ENCODE measurements around the gene TPRA1. TPM values are rescaled to one million over a fixed set of nuclear protein-coding genes. Genes with fewer than 3 reads are reported as not detected.
"Not testable (repeated sequence)": the region's sequence is repeated elsewhere in the genome, so short reads cannot be mapped to it uniquely, and the experiment has no call there.

The TPRA1 gene
- total RNA-seq, 1 experiment from 2014 or later = 91.4 TPM

GRCh38 chr3:127605547-127605946 is 15.0 kb upstream of the TPRA1 start:
- DNase-seq, H3K27me3 ChIP-seq, H3K4me3 ChIP-seq, H3K9me3 ChIP-seq: not testable (repeated sequence)
- H3K36me3 ChIP-seq = peaks cover 88% of the 10 kb centered on the region

- Histone ChIP-seq H3K36me3 (peaks cover 89% of the 10 kb centered on the region), H3K27me3 (no peaks in the 10 kb centered on the region), H3K9me3 (no peaks in the 10 kb centered on the region), H3K4me3 (no peak overlapping the region)
- DNase-seq = no peak
Observed at GRCh38 chr3:127604546-127605165, 14.1 kb upstream of the TPRA1 start.

DNA sequence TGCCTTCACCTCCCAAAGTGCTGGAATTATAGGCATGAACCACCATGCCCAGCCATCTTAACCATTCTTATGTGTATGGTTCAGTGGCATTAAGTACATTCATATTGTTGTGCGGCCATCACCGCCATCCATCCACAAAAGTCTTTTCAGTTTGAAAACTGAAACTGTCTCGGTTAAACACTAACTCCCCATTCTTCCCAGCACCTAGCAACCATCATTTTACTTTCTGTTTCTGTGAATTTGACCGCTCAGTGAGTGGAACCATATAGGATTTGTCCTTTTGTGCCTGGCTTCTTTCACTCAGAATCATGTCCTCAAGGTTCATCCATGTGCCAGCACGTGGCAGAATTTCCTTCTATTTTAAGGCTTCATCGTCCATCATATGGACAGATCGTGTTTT is 13.5 kb upstream of the TPRA1 start:
- Histone ChIP-seq H3K9me3 (no peaks in the 10 kb centered on the region), H3K36me3 (peaks cover 90% of the 10 kb centered on the region), H3K27me3 (no peaks in the 10 kb centered on the region), H3K4me3 (no peak overlapping the region)
- no peak for DNase-seq

- Histone ChIP-seq H3K27me3 (no peaks in the 10 kb centered on the region), H3K4me3 (no peak overlapping the region), H3K36me3 (peaks cover 62% of the 10 kb centered on the region), H3K9me3 (no peaks in the 10 kb centered on the region)
- no peak for DNase-seq
Observed at GRCh38 chr3:127600749-127601456, 10.4 kb upstream of the TPRA1 start.

DNA sequence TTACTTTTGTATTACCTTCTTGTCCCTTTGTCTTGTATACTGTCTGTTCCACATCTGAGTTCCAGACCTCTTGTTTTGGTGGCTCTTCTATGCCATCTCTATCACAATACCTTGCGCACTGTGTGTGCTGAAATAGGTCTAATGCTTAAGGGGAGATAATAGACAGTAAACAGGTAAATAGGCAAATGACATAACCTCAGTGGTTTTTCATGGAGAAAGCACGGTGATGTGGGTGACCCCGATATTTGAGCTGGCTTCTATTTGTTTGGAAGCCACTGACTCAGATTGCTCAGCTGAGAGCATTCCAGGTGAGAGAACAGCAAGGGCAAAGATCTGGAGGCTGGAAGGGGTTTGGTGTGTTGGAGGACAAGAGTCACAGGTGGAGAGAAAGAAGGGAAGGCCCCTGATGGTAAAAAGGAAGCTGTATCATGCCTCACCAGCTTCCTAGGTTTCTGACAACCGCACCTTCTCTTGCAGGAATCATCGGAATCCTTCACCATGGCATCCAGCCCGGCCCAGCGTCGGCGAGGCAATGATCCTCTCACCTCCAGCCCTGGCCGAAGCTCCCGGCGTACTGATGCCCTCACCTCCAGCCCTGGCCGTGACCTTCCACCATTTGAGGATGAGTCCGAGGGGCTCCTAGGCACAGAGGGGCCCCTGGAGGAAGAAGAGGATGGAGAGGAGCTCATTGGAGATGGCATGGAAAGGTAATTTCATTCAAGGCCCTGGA is 8.5 kb upstream of the TPRA1 start:
- H3K27me3 ChIP-seq = no peaks in the 10 kb centered on the region
- H3K4me3 ChIP-seq = peak overlapping the region; percentile 68
- DNase-seq = no peak
- peaks cover 48% of the 10 kb centered on the region for H3K36me3 ChIP-seq
- H3K9me3 ChIP-seq = no peaks in the 10 kb centered on the region

DNA sequence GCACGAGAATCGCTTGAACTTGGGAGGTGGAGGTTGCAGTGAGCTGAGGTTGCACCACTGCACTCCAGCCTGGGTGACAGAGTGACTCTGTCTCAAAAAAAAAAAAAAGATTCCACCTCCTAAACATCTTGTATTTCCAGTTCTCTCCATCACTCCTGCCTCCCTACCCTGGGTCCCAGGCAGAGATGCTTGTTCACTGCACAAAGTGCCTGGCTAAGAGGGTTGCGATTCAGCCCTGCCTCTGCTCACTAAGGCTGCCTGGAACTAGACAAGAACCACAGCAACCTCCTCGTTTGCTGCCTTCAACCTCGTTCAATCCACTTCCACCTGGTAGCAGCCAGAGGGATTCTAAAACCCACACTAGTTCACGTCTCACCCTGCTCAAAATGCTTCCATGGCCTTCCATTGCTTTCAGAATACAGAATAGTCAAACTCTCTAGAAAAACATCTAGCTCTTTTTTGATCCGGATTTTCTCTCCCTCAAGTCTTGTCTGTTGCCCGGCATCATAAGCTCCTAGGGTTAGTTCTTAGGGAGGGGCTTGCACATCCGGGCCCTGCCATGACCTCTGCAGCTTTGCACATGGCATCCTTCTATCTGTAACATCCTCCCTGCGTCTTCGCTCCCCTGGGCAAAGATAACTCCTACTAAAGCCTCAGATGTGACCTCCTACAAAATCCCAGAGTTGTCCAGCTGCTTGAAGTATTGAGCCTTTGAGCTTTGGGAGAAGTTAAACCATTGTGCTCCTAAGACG is 6.7 kb upstream of the TPRA1 start:
- peak overlapping the region; percentile 68 for H3K4me3 ChIP-seq
- no peaks in the 10 kb centered on the region for H3K27me3 ChIP-seq
- peaks cover 34% of the 10 kb centered on the region for H3K36me3 ChIP-seq
- no peak for DNase-seq
- no peaks in the 10 kb centered on the region for H3K9me3 ChIP-seq

DNA sequence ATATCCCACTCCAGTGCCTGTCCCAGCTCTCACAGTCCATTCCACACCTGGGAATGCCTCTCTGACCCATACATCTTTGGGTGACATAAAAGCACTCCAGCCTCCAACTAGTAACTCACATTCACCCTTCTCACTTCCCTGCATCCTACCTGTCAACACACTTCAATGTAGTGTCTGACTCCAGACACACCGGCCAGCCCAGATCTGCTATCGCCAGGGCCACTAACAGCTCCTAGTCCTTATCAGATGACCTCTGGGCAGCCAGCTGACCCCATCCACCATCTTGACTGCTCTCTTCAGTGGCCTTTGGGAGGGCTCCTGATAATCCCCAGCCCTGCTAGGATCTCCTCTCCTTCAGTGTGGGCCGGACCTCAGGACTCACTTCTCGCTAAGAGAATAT is 4.8 kb upstream of the TPRA1 start:
- Histone ChIP-seq H3K4me3 (no peak overlapping the region), H3K36me3 (peaks cover 17% of the 10 kb centered on the region), H3K27me3 (no peaks in the 10 kb centered on the region), H3K9me3 (no peaks in the 10 kb centered on the region)
- DNase-seq = no peak

DNA sequence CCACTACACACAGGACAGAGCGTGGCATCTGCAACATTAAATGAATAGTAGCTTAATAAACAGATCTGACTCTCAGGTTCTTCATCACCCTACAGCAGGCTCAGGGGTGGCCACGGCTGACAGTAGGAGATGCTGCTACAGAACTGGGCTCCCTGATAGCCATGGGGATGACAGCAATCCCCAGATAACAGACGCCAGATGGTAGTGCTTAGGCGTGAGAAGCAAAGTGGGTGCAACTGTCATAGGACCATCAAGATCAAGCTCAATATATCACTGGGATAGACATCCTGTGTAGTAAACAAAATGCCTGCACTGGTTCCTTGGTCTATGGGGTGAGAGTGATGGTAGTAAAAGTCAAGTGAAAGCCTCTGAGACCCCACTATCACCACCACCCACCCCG is 2.6 kb upstream of the TPRA1 start:
- H3K36me3 ChIP-seq = peaks cover 2% of the 10 kb centered on the region
- DNase-seq = no peak
- H3K9me3 ChIP-seq = no peaks in the 10 kb centered on the region
- H3K4me3 ChIP-seq = no peak overlapping the region
- H3K27me3 ChIP-seq = no peaks in the 10 kb centered on the region

- Histone ChIP-seq H3K36me3 (peaks cover 32% of the 10 kb centered on the region), H3K9me3 (no peaks in the 10 kb centered on the region), H3K4me3 (peak overlapping the region; percentile 94), H3K27me3 (no peaks in the 10 kb centered on the region)
- DNase-seq = no peak
Observed at GRCh38 chr3:127590282-127590592, 296 bp downstream of the TPRA1 start.

DNA sequence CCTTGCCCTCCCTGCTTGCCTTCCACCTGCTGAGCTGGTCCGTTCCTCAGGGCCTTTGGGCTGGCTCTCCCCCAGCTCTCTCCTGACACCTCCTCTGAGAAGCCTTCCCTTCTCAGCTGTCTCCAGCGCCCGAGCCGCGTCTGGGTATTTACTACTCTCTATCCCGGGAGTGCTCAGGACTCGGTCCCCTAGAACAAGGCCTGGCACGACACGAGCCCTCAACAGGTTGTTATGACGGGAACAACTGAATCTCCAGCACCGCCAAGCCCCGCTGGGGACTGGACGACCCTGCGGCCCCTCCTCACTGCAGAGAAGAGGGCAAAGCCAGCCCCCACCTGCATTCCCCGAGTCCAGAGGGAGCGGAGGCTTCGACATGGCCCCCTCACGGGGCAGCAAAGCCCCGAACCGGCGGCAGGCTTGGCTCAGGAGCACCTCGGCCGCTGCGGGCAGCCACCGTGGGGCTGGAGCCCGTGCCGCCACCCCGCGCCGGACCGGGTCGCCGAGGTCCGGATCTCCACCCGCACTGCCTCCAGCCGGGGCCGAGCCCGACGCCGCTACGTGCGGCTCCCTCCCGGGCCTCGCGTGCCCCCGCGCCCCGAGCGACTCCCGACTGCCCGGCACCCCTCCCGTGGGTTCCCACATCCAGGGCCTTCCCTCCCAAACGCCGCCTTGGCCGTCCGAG is 792 bp downstream of the TPRA1 start:
- no peak for DNase-seq
- Histone ChIP-seq H3K9me3 (no peaks in the 10 kb centered on the region), H3K4me3 (peak overlapping the region; percentile 94), H3K36me3 (peaks cover 36% of the 10 kb centered on the region), H3K27me3 (no peaks in the 10 kb centered on the region)

DNA sequence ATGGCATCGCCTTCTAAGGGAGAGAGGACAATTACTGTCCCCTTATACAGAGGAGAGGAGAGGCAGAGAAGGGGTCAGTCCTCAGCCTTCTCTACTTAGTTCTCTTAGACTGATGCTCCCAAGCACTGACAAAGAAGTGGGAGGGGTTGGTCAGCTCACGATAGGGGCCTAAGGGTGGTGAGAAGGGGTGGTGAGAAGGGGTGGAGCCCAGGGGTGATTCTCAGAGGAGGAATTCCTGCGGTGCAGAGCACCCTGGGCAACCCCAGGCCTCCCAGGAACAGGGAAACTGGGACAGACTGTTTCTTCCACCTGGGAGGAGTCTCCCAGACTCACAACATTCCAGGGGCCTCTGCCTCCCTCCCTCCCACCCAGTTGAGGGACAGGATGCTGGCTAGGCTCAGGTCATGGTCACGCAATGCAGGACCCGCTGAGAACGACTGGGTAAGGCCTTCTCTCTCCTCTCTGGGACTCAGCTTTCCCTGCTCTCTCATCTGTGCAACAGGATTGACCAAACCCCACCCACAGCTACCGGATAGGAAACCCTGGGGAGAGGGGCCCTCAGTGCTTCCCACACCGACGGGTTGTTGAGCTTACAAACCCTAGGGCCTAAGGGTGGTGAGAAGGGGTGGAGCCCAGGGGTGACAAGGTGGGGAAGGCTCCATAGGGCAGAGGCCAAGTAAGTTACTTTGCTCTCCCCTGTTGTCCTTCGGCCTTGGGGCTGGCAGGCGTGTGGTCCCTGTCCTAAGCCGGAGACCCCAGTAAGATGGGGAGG is 1.5 kb downstream of the TPRA1 start:
- H3K36me3 ChIP-seq = peaks cover 40% of the 10 kb centered on the region
- H3K4me3 ChIP-seq = peak overlapping the region; percentile 94
- peak; percentile 41 for DNase-seq
- no peaks in the 10 kb centered on the region for H3K9me3 ChIP-seq
- no peaks in the 10 kb centered on the region for H3K27me3 ChIP-seq

DNA sequence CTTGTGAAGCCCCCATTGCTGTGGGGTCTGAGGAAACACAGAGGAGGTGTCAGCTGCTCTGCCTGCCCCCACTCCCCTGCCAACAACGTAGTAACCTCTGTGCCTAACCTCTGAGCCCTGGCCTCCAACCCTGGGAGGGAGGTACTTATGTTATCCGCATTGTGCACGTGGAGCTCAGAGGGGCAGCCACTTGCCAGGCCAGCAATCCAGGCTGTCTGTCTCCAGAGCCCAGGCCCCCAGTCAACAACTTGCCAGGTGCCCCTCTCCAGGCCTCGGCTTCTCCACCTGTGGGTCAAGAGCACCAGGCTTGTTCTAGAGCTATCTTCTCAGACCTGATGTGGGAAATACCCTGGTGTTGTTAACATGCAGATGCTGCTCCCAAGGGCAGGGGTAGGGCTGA is 2.7 kb downstream of the TPRA1 start:
- no peak for DNase-seq
- no peaks in the 10 kb centered on the region for H3K27me3 ChIP-seq
- H3K36me3 ChIP-seq = peaks cover 42% of the 10 kb centered on the region
- no peak overlapping the region for H3K4me3 ChIP-seq
- no peaks in the 10 kb centered on the region for H3K9me3 ChIP-seq

DNA sequence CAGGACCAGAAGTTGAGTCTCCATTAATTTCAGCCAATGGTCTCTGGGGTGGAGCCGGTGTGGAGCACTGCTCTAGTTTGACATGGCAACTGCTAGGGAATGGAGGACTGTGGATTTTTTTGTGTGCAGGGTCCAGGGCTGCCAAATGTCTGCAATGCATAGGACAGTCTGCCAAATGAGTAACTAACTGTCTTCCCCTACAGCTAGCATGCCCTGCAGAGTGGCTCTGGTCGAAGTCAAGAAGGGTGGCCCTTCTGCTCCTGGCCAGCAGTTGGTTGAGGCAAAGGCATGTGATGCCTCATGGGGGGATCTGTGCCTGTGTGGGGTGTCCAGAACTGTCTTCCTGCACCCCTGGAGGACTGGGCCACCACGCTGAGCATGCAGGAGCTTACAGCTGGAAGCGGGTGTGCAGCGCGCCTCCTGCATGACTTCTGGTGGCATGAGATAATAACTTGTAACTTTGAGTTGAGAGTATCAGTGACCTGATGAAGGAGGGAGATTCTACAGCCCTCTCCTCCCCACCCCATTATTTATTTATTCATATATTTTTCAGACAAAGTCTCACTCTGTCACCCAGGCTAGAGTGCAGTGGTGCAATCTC is 4.6 kb downstream of the TPRA1 start:
- Histone ChIP-seq H3K36me3 (peaks cover 49% of the 10 kb centered on the region), H3K9me3 (no peaks in the 10 kb centered on the region), H3K27me3 (no peaks in the 10 kb centered on the region), H3K4me3 (no peak overlapping the region)
- DNase-seq = no peak

DNA sequence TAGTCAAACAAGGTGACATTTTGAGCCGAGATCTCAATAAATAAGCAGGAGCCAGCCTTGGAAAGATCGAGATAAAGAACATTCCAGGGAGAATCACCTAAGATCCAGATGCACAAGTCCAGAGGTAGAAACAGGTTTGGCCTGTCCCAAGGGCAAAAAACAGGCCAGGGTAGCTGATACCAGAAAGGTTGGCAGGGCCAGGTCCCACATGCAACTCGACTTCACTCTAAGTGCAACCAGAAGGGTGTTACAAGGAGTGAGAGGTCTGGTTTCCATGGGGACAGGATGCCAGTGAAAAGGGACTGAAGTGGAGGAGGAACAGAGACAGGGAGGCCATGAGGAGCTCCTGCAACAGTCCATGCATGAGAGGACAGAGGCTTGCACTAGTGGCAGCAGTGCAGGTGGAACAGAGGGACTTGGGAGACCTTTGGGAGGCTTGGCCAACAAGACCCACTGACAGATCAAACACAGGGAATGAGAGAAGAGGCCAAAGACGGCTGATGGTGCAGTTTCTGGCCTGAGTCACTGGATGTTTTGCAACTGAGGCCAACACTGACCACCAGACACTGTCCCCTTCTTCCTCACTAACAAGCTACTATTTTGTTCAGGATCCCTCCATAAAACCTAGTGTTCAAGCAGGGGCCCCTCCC is 5.2 kb downstream of the TPRA1 start:
- H3K27me3 ChIP-seq = no peaks in the 10 kb centered on the region
- H3K36me3 ChIP-seq = peaks cover 55% of the 10 kb centered on the region
- H3K4me3 ChIP-seq = no peak overlapping the region
- DNase-seq = no peak
- H3K9me3 ChIP-seq = no peaks in the 10 kb centered on the region

- H3K4me3 ChIP-seq = no peak overlapping the region
- DNase-seq = no peak
- H3K27me3 ChIP-seq = no peaks in the 10 kb centered on the region
- peaks cover 57% of the 10 kb centered on the region for H3K36me3 ChIP-seq
- no peaks in the 10 kb centered on the region for H3K9me3 ChIP-seq
Observed at GRCh38 chr3:127584734-127585133, 5.8 kb downstream of the TPRA1 start.

All from MG63 (cell line).